Stimulated activated naive CD8-positive, alpha-beta T cell treated with anti-CD3 and anti-CD28 coated beads, Interleukin-15, Interleukin-2, amounts not matched to agents 100 U/mL and 50 U/mL, for 24 hours (primary cell): ENCODE measurements around the gene ARHGEF17.

Experiments used
- ATAC-seq: fragments of 150-1000 bp; cut with Tn5 transposase; one replicate; pipeline ENCODE4 v1.10.0; 2021
- DNase-seq: peaks from one replicate; pipeline ENCODE4 v3.0.0; 2021

Gene ARHGEF17

GRCh38 chr11:73293356-73293936 lies 14.6 kb upstream of the ARHGEF17 start:
- DNase-seq, result no peak

GRCh38 chr11:73294604-73295003 lies 13.5 kb upstream of the ARHGEF17 start:
- DNase-seq (no peak), ATAC-seq (no peak)

More at GRCh38 chr11:73293356-73293936, 14.6 kb upstream of the ARHGEF17 start:
- ATAC-seq, result no peak

- ATAC-seq (peak; percentile 68), DNase-seq (peak; percentile 86)
These were observed 12.7 kb upstream of the ARHGEF17 start for GRCh38 chr11:73295241-73295995.

GRCh38 chr11:73295996-73296318 lies 12.1 kb upstream of the ARHGEF17 start:
- no peak for ATAC-seq
- DNase-seq, result no peak

GRCh38 chr11:73296501-73297230 lies 11.4 kb upstream of the ARHGEF17 start:
- DNase-seq (no peak), ATAC-seq (no peak)

GRCh38 chr11:73297231-73297590 lies 10.9 kb upstream of the ARHGEF17 start:
- no peak for DNase-seq
- no peak for ATAC-seq

- no peak for DNase-seq
- ATAC-seq, result no peak
These were observed 10.4 kb upstream of the ARHGEF17 start for GRCh38 chr11:73297702-73298101.

- DNase-seq (no peak), ATAC-seq (no peak)
These were observed 9.8 kb upstream of the ARHGEF17 start for GRCh38 chr11:73298233-73298632.

GRCh38 chr11:73299751-73300150 lies 8.3 kb upstream of the ARHGEF17 start:
- DNase-seq, result no peak
- ATAC-seq, result no peak

- DNase-seq, result no peak
- no peak for ATAC-seq
These were observed 1.8 kb upstream of the ARHGEF17 start for GRCh38 chr11:73306069-73306841.

- DNase-seq (no peak), ATAC-seq (no peak)
These were observed 1.1 kb upstream of the ARHGEF17 start for GRCh38 chr11:73306977-73307322.

GRCh38 chr11:73307323-73308002 lies 613 bp upstream of the ARHGEF17 start:
- peak; percentile 73 for ATAC-seq
- peak; percentile 95 for DNase-seq

- no peak for ATAC-seq
- no peak for DNase-seq
These were observed 1.2 kb downstream of the ARHGEF17 start for GRCh38 chr11:73308961-73309919.

- no peak for ATAC-seq
- no peak for DNase-seq
These were observed 2.0 kb downstream of the ARHGEF17 start for GRCh38 chr11:73310076-73310475.

- no peak for DNase-seq
- no peak for ATAC-seq
These were observed 2.8 kb downstream of the ARHGEF17 start for GRCh38 chr11:73310661-73311393.

- no peak for DNase-seq
- no peak for ATAC-seq
These were observed 3.4 kb downstream of the ARHGEF17 start for GRCh38 chr11:73311394-73311869.

GRCh38 chr11:73312036-73312435 lies 4.0 kb downstream of the ARHGEF17 start:
- ATAC-seq (no peak), DNase-seq (no peak)

- DNase-seq, result no peak
- no peak for ATAC-seq
These were observed 4.8 kb downstream of the ARHGEF17 start for GRCh38 chr11:73312851-73313327.

- DNase-seq (no peak), ATAC-seq (no peak)
These were observed 5.6 kb downstream of the ARHGEF17 start for GRCh38 chr11:73313652-73314051.
